ENCODE measurements around the gene DNAAF9.

DNAAF9 gene

DNA sequence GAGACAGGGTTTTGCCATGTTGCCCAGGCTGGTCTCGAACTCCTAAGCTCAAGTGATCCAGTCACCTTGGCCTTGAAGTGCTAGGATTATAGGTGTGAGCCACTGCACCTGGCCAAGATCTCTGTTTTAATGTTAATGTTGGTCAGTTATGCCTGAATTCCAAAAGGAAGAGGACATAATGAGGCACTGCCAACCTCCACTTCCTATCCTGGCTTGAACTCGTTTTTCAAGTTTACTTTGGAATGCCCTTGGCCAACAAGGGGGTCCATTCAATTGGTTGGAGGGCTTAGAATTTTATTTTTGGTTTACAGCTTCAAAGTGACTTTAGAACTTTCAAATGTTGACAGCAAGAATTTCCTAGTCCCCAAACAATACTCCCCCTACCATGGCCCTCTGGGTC is 29.8 kb downstream of the DNAAF9 start:
- DNase-seq (ENCODE audit: low read depth, low spot score) = no peak

DNA sequence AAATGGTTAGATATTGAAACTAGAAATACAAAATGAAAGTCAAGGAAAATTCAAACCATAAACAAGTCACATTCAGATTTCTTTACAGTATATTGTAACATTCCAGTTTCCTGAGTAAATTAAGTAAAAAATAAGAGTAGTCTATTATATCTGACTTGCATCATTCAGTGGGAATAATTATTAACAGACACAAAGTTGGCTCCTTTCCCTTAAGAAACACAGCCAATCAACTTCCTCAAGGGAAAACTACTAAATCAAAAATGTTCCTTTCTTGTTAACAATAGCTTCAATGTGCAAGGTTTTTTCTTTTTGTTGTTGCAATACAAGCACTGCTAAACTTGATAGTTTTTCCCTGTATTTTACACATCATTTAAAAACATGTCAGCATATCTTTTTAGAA is 33.2 kb downstream of the DNAAF9 start:
- no peak for DNase-seq (ENCODE audit: low read depth, low spot score)

DNA sequence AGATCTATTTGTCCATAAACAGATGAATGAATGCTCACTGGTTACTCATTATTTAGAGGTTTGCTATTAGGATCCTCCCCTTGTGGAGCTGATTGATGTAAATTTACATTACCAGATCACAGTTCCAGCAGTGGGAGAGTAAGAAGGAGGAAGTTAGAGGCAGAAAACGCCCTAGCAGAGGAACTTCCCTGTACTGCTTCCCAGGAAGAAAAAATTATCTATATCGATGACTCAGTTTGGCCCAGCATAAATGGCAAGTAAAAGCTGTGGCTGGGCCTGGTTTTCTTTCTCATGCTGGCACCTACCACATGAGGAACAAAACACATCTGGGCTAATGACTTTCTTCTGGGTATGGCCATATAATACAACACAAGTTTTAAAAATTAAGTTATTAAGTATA is 35.7 kb downstream of the DNAAF9 start:
- DNase-seq (ENCODE audit: low read depth, low spot score) = no peak

DNA sequence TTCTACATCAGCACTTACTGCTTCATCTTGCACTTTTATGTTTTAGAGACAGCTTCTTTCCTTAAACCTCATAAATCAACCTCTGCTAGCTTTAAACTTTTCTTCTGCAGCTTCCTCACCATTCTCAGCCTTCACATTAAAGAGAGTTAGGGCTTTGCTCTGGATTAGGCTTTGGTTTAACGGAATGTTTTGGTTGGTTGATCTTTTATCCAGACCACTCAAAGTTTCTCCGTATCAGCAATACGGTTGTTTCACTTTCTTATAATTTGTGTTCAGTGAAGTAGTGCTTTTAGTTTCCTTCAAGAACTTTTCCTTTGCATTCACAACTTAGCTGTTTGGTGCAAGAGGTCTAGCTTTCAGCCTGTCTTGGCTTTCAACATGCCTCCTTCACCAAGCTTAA is 40.4 kb downstream of the DNAAF9 start:
- DNase-seq (ENCODE audit: low read depth, low spot score) = no peak

DNA sequence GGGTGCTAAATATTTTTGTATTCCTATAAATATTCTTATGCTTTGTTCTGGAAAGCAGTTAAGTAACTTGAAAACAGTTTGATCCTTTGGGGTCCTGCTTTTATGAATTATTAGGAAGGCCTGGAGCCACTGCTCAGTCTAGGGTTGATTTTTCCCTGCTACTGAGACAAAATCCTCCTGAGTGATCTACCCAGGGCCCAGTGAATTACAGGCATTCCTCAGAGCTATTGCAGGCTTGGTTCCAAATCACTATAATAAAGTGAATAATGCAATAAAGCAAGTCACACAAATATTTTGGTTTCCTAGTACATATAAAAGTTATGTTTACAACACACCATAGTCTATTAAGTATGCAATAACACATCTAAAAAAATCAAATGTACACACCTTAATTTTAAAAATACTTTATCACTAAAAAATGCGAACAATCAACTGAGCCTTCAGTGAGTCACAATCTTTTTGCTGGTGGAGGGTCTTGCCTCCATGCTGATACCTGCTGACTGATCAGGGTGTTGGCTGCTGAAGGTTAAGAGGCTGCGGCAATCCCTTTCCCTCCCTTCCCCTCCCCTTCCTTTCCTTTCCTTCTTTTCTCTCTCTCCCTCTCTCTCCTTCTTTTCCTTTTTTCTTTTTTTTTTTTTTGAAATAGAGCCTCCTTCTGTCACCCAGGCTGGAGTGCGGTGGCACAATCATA is 43.0 kb downstream of the DNAAF9 start:
- no peak for DNase-seq (ENCODE audit: low read depth, low spot score)

DNA sequence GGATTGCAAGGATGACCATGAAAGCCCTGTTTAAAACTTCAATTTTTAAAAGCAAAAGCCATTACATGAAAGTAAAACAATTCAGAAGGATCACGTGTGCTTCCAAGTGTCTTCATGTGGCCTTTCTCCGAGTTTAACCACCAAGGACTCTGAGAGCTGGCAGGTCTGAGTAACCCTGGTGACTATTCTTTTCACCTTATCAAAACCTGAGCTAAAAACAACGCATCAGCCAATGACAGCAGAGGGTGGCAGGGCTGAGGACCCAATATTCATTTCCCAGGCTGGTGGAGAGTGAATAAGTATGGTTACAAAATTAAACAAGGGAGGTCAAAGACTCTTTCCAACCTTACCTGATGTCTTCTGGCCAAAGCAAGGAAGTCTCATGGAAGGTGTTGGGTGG is 46.7 kb downstream of the DNAAF9 start:
- DNase-seq (ENCODE audit: low read depth, low spot score) = no peak

DNA sequence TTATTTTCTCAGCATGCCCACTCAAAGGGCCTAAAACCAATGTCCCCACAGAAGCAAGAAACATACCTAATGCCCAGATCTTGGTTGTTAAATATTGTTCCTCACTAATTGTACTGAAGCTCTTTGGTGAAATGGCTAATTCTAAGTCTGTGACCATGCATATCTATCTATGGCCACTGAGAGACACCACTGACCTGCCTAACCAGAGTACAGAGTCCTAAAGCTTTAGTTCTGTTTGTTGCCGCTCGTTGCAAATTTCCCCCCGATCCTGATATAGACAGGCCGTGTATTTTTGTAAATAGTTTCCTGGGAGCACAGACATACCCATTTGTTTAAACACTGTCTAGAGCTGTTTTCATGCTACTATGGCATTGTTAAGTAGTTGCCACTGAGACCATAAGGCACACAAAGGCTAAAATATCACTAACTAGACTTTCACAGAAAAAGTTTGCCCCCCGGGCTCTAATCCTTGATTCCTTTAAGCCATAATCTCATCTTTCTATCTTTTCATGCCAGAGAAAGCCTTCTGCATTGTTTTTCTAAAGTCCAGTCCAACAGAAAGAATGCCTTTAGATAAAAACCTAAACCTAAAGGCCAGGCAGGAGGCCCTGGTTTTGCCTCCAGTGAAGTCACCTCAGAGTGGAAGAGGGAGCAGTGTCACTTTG is 48.7 kb downstream of the DNAAF9 start:
- no peak for DNase-seq (ENCODE audit: low read depth, low spot score)
